Caco-2 (cell line): Measurements from ENCODE around the gene KCNAB3. TPM values are rescaled to one million over a fixed set of nuclear protein-coding genes. Genes with fewer than 3 reads are reported as not detected.
A peak's percentile ranks its signal among the peaks of the same experiment; 100 is the strongest.

Experiments used
- BruUV-seq: library from RNA; stranded (reverse); fragments of 400-500 nt; replicated peaks from 2 replicates; lab custom pipeline; 2021; lab: Mats Ljungman, UMichigan
- CTCF ChIA-PET: fragments of 300-600 bp; sonication (Branson Sonifier 250); formaldehyde crosslinking; loops from one replicate; lab custom pipeline; 2022; ENCODE audit warnings: antibody characterized with exemption; lab: Charles Lee
- POLR2A ChIA-PET: fragments of 300-600 bp; sonication (Branson Sonifier 250); formaldehyde crosslinking; loops from one replicate; lab custom pipeline; 2022; ENCODE audit warnings: antibody characterized with exemption; lab: Charles Lee
- DNase-seq, 2 experiments: peaks; one replicate each; pipeline versions ENCODE4 v3.0.0 to v3.0.0-alpha.2; 2020 to 2022
- H3K27me3 ChIP-seq: replicated peaks from 2 replicates; pipeline ENCODE4 v1.6.0; 2011; ENCODE audit warnings: low read length; ENCODE audit not compliant: control insufficient read depth, insufficient read depth
- H3K36me3 ChIP-seq: 2 replicates; pipeline ENCODE4 v1.5.1; 2011; ENCODE audit warnings: low read length; ENCODE audit not compliant: control insufficient read depth, insufficient read depth
- H3K4me1 ChIP-seq: fragments of 250-450 bp; sonication (Bioruptor Pico); 2 replicates; pipeline ENCODE4 v1.5.1; 2020; ENCODE audit warnings: mild to moderate bottlenecking
- H3K4me3 ChIP-seq: 2 replicates; pipeline ENCODE4 v1.5.1; 2011; ENCODE audit warnings: low read depth, mild to moderate bottlenecking, control low read depth, low read length
- H3K9me3 ChIP-seq: fragments of 250-450 bp; sonication (Bioruptor Pico); 2 replicates; pipeline ENCODE4 v1.5.1; 2020; ENCODE audit warnings: mild to moderate bottlenecking, moderate library complexity
- H3K27ac Mint-ChIP-seq: one replicate; pipeline ENCODE4 v1.8.0; 2022; ENCODE audit warnings: mixed read lengths; ENCODE audit not compliant: unreplicated experiment
- H3K27me3 Mint-ChIP-seq: one replicate; pipeline ENCODE4 v1.8.0; 2022; ENCODE audit warnings: mixed read lengths; ENCODE audit not compliant: insufficient read depth, unreplicated experiment
- H3K36me3 Mint-ChIP-seq: one replicate; pipeline ENCODE4 v1.8.0; 2022; ENCODE audit warnings: mild to moderate bottlenecking, mixed read lengths; ENCODE audit not compliant: insufficient read depth, unreplicated experiment
- H3K4me1 Mint-ChIP-seq: one replicate; pipeline ENCODE4 v1.8.0; 2022; ENCODE audit warnings: low read depth, mixed read lengths; ENCODE audit not compliant: unreplicated experiment
- H3K4me3 Mint-ChIP-seq: one replicate; pipeline ENCODE4 v1.8.0; 2022; ENCODE audit warnings: mild to moderate bottlenecking, moderate library complexity, mixed read lengths; ENCODE audit not compliant: unreplicated experiment
- H3K9me3 Mint-ChIP-seq: one replicate; pipeline ENCODE4 v1.8.0; 2022; ENCODE audit warnings: mixed read lengths; ENCODE audit not compliant: unreplicated experiment
- CTCF ChIP-seq, 2 experiments: fragments of 200-600 bp in 1 of 2; IDR thresholded peaks; 1 replicate in 1 of 2; 2 replicates in 1 of 2; pipeline versions ENCODE4 v1.5.1 to v1.8.0; 2011 to 2022; ENCODE audit warnings: antibody characterized with exemption in 1 of 2, control low read depth in 1 of 2, inconsistent platforms in 1 of 2, low read depth in 1 of 2, low read length in 1 of 2, mild to moderate bottlenecking in 1 of 2, moderate library complexity in 1 of 2; ENCODE audit not compliant: insufficient read depth in 1 of 2, severe bottlenecking in 1 of 2, unreplicated experiment in 1 of 2
- intact Hi-C: fragments of 100-400 bp; cut with micrococcal nuclease; formaldehyde crosslinking; loops from one replicate; pipeline ENCODE4 v1.10.0; 2022; ENCODE audit not compliant: unreplicated experiment
- total RNA-seq: library from RNA; stranded (reverse); gene quantifications from 2 replicates; pipeline ENCODE4 v1.2.3, GENCODE V29; 2022

KCNAB3 gene
- total RNA-seq, 1 experiment from 2014 or later = 2.0 TPM

GRCh38 chr17:7894866-7895265, 34.8 kb downstream of the KCNAB3 start:
- intact Hi-C loops = loop anchor here (5.0 kb wide), 1 partner anchor 73 kb away; no protein-coding TSS in a partner anchor
- H3K4me1 Mint-ChIP-seq = peaks cover 6% of the 10 kb centered on the region
- no peaks in the 10 kb centered on the region for H3K9me3 Mint-ChIP-seq
- ChIA-PET POLR2A (no interaction called here), CTCF (no interaction called here)
- no peak for DNase-seq
- Histone ChIP-seq H3K9me3 (no peaks in the 10 kb centered on the region), H3K36me3 (no peaks in the 10 kb centered on the region; the same call in 1 of the 2 replicates), H3K4me1 (no peaks in the 10 kb centered on the region), H3K4me3 (no peak overlapping the region), H3K27me3 (no peaks in the 10 kb centered on the region)
- H3K36me3 Mint-ChIP-seq = peaks cover 23% of the 10 kb centered on the region
- H3K27me3 Mint-ChIP-seq = no peaks in the 10 kb centered on the region
- TF ChIP-seq CTCF (IDR thresholded peaks at IDR 0.05; ENCODE audit: insufficient read depth in 1 of 2, low read depth in 1 of 2, low read length in 1 of 2, severe bottlenecking in 1 of 2, unreplicated experiment in 1 of 2) = no peak
- no peak overlapping the region for H3K27ac Mint-ChIP-seq
- H3K4me3 Mint-ChIP-seq = no peak overlapping the region
- BruUV-seq = no TSS peak

- Mint-ChIP-seq H3K4me1 (peaks cover 6% of the 10 kb centered on the region), H3K4me3 (no peak overlapping the region), H3K36me3 (peaks cover 20% of the 10 kb centered on the region), H3K9me3 (no peaks in the 10 kb centered on the region), H3K27me3 (no peaks in the 10 kb centered on the region), H3K27ac (no peak overlapping the region)
- ChIA-PET POLR2A (no interaction called here), CTCF (no interaction called here)
- Histone ChIP-seq H3K36me3 (no peaks in the 10 kb centered on the region), H3K4me1 (no peaks in the 10 kb centered on the region), H3K9me3 (no peaks in the 10 kb centered on the region), H3K4me3 (no peak overlapping the region), H3K27me3 (no peaks in the 10 kb centered on the region)
- no peak for TF ChIP-seq CTCF (IDR thresholded peaks at IDR 0.05; ENCODE audit: insufficient read depth in 1 of 2, low read depth in 1 of 2, low read length in 1 of 2, severe bottlenecking in 1 of 2, unreplicated experiment in 1 of 2)
- DNase-seq = no peak
- BruUV-seq = TSS peak; percentile 49
- intact Hi-C loops = no loop called here
Observed at GRCh38 chr17:7894226-7894625, 35.4 kb downstream of the KCNAB3 start.

DNA sequence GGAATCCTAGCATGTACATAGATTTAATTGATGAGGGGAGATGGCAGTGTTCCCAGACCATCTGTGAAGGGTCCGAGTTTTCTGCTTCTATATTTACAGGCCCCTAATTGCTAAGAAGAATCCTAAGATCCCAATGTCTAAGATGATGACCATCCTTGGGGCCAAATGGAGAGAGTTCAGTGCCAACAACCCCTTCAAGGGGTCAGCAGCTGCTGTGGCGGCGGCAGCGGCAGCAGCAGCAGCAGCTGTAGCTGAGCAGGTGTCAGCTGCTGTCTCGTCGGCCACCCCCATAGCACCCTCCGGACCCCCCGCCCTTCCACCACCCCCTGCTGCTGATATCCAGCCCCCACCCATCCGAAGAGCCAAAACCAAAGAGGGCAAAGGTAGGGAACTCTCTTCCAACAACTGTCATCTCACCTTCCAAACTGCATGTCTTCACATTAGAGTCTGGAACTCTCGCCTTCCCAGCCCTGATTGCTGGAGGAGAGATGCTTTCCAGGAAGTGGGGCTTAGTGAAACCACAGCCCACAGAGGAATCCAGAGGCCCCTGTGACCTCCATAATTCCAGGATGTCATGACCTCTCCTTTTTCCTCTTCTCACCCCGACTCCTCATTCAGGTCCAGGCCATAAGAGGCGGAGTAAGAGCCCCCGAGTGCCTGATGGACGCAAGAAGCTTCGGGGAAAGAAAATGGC, 36.3 kb downstream of the KCNAB3 start:
- intact Hi-C loops = no loop called here
- ChIA-PET CTCF (no interaction called here), POLR2A (no interaction called here)
- Histone ChIP-seq H3K4me1 (no peaks in the 10 kb centered on the region; the same call in 1 of the 2 replicates), H3K36me3 (no peaks in the 10 kb centered on the region), H3K27me3 (no peaks in the 10 kb centered on the region), H3K9me3 (no peaks in the 10 kb centered on the region), H3K4me3 (no peak overlapping the region)
- Mint-ChIP-seq H3K36me3 (peaks cover 20% of the 10 kb centered on the region), H3K27ac (no peak overlapping the region), H3K4me3 (no peak overlapping the region), H3K9me3 (no peaks in the 10 kb centered on the region), H3K27me3 (no peaks in the 10 kb centered on the region), H3K4me1 (peaks cover 6% of the 10 kb centered on the region)
- BruUV-seq = no TSS peak
- no peak for TF ChIP-seq CTCF (IDR thresholded peaks at IDR 0.05; ENCODE audit: insufficient read depth in 1 of 2, low read depth in 1 of 2, low read length in 1 of 2, severe bottlenecking in 1 of 2, unreplicated experiment in 1 of 2)
- no peak for DNase-seq
